NCI-H2107 treated with DMSO at 0.1 percent for 48 hours (cell line): ENCODE measurements around the gene BCL11B.

Experiments
- DNase-seq: peaks from one replicate; lab custom pipeline; 2025; ENCODE audit not compliant: unreplicated experiment; lab: John Stamatoyannopoulos, UW

The BCL11B gene

DNA sequence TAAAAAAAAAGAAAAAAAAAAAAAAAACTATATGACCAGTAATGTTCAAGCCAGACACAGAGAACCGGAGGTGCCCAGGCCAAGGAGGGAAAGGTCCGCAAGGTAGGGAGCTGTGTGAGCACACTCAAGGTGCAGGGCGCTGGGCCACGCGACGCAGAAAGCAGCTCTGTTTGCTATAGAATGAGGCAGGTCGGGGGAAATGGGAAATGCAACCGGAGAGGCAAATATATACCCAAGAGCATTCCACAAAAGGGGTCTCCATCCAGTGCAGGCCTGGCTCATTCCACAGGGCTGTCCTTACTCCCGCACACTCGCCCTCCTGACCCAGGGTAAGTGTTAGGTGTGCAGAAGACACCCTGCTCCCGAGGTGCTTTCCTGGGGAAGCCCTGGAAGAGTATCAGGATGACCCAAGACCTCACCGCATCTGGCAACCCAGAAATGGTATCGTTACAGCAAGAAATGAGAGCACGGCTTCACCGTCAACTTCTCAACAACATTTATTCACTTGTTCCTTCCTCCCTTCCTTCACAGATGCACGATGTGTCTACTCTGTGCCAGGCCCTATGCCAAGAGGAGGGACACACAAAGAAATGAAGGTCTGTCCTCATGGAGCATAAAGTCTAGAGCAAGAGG is 86.4 kb downstream of the BCL11B start:
- DNase-seq, result no peak

DNA sequence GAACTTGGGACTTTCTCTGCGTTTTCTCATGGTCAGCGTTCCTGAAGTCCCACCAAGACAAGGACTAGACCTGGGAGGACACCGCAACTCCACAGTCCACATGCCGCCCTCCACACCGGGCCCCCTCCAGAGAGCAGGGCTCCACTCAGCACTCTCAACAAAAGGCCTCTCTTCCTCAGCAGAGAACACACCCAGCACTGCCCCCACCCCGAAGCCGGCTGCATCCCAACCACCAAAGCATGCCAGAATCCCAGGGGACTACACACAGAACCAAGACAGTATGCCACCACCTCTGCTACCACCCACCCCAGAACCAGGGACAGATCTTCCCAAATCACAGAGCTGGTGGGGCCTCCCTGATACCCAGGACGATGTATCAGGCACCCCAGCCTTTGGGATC is 88.3 kb downstream of the BCL11B start:
- DNase-seq, result no peak

DNA sequence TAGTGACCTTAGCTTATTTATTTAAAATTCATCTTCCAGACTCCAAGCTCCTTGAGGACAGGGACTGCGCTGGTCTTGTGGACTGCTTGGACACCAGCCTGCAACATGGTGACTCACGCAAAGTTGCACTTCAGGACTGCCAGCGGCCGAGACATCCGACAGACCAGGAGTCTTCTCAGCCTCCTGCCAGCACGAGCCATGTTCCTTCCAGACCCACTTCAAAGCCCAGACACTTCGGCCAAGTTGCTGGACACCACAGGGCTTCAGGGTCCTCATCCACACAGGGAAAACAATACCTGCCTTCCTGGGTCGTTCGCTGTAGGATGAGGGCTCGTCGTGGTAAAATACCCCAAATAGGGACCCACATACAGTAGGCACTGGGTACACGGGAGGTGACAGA is 88.7 kb downstream of the BCL11B start:
- DNase-seq, result no peak

DNA sequence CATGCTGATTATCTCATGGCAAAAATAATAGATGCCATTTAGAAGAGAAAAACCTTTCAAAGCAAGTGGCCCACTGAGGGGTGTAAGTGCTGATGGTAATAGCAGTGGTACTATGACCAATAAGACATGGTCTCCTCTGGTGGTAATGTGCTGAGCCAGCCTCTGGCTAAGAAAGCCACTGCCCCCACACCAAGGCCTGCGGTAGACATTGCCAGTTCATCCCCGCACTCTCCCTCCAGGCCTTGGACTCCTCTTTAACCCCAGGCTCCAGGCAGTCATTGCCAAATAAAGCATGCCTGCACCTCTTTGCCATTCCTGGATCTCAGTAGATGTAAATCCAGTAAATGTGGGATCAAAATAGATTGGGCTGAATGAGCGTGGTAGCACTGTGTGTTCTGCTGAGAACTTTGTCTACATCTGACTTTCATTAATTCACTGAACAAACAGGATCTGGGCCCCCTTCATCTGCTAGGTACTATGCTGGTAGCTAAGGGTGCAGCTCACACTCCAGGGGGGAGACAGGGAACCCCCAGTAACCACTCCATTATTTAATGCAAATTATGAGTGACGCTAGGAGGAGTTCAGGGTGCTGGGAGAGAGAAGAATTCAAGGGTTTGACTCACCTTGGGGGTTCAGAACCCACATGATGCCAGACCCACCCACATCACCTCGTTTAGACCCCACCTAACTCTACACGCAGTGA is 89.3 kb downstream of the BCL11B start:
- no peak for DNase-seq

DNA sequence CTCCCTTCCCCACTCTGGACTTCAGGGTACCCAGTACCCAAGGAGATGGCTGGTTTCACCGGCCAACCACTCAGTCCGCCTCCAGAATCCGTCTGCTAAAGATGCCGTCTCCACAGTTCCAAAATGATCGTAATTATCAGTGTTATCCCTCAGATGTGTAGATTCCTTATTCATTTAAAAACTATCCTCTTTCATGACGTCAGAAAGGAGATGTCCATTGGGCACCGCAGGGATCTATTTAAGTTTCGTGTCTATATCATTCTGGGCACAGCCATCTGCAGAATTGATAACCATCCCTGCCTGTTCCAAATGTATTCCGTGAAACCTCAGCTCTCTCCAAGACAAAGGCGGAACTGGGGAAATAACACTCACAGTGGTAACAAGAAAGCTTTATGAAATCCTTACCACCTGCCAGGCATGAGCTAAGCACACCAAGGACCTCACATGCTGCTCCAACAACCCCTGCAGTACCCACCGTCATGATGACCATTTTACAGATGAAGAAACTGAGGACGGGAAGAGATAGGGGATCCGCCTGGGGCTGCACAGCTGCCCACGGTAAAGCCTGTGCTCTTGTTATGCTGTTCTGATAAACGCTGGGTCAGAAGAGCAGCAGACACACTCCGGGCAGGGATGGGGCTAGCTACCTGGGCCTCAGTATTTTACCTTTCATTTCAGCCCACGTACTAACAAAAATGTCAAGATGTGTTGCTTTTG is 90.0 kb downstream of the BCL11B start:
- DNase-seq, result no peak

DNA sequence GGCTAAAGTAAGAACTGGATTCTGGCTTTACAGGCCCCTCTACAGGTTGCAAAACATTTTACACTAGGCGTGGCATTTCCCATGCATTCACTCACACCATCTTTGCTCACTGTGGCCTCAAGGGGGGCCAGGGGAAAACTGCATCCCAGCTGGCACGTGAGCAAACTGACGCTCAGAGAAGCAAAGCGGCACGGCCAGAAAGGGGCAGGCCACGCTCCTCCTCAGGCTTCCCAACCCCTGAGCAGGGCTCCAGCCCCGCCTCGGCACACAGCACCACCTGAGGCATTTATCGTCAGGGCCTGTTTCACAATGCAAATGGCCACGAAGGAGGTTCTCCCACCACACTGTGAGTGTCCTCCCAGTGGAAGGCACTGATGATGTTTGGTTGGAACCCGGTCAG is 90.8 kb downstream of the BCL11B start:
- no peak for DNase-seq

DNA sequence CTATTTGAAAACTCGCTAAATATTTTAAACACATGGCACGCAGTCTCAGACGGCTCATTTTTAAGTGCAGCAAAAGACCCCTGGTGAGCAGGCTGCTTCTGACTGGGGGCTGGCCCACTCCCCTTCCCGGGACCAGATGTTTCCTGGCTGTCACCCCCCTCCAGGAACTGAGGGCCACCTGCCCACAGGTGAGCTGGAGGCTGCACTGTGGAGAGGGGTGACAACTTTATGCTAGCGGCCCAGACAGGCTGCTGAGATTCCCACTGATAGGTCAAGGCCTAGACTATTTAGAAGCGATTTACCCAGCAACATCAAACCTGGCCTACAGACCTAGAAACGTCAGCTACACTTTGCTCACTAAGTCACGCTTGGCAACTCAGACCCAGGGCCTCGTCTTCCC is 92.1 kb downstream of the BCL11B start:
- no peak for DNase-seq

DNA sequence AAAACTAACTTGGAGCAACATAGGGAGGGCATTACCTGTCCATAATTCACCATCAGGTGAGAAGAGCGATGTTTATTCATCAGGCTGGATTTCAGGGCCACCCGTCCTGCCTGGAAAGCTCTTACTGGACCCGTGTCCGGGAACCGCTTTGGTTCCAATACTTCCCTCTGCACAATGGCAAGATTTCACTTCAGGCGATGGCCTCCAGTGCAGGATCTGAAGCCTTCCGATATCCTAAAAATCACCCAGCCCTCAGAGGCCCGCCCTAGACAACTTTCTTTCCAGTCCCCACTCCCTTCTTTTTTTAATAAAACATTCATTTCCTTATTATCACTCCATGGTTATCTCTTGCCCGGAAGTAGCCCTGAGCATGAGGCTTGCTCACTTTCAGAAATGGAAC is 92.5 kb downstream of the BCL11B start:
- DNase-seq, result no peak

DNA sequence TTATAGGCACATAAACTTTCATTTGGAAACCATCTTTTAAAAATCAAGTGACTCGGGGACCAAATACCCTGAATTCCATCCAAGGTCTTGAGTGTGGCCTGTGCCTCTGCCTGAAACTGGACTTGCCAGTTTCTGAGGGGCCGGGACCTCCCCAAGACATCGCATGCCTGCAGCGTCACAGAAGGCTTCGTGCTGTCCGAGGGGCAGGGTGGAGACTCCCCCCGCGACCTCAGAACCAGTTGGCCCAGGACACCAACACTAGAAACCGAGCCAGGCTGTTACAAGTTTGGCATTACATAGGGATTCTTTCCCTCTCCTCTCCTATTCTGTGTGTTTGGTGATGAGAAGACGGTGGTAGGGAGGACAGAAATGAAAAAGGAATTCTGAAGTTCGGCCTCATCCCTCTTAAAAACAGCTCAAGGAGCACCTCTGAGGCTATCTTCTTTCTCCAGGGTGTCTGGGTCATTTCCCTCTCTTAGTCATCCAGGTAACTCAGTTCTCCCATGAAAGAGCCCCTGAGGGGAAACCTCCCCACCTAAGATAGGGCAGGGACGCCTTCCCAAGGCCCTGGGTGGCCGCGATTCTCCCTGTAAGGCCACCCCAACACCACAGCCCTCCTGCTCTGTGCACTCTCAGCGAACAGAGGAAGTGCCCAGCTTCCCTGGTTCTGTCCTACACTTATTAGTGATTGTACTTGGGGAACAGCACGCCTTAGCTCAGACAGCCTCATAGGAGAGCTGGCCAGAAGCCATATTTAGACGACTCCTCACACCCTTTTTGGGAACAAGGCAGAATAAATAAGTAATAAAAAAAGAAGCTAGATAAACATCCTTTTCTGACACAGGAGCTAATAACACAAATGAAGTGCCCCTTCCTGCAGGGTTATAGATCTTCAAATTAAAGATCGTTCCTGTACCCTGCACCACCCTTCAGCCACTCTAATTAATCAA is 93.8 kb downstream of the BCL11B start:
- DNase-seq, result no peak

DNA sequence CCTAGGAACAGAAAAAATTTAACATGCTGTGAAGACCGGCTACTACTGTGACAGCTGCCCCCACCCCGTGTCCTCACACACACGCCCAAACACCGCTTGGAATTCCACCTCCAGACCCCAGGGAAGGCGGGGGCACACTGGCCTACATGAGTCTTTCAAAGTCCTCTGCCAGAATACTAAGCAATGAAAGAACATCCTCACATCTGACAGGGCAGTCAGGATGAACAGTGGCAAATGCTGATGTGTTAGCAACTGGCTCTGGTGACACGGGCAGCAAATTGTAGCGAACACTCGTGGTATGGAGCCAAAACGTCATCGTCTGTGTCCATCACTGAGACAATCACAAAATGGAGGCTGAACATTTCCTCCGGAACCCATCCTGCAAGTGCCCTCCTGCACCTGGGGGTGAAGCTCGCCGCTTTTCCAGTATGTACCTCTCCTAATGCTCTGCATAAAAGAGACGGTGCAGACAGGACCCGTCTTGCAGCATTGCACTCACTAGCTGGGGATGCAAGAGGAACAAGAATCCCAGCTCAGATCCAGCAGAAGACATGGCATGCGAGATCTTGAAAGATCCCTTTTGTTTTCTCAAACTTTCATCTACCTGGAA is 94.8 kb downstream of the BCL11B start:
- DNase-seq, result no peak

DNA sequence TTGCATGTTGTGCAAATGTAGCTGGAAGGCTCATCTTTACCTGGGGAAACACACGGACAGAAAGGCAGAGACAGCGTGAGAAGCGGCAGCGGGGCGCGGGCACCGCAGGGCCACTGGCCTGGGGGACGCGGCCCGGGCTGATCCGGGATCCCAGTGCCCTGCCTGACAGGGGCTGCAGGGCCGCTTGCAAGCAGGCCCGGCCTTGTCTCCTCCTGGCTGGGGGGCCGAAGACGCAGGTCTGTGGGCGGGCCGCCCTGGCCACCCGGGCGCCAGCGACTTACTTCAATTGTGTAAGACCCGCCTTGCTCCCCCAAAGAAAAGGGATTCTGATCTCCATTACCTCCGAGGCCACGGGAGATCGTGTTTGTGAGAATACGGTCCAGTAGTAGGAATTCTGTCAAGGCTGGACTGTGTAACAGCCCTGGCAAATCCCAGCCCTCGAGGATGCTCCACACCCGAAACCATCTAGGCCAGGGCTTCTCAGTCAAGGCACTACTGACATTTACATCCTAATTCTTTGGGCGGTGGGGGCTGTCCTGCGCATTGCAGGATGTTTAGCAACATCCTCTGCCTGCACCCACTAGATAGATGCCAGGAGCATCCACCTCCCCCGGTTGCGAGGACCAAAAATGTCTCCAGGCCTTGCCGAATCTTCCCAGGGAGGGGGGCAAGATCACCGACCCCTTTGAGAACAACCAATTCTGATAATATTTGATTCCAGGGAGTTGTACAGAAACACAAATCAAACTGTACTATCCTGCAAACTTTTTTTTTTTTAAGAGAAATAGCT is 95.6 kb downstream of the BCL11B start:
- no peak for DNase-seq

DNA sequence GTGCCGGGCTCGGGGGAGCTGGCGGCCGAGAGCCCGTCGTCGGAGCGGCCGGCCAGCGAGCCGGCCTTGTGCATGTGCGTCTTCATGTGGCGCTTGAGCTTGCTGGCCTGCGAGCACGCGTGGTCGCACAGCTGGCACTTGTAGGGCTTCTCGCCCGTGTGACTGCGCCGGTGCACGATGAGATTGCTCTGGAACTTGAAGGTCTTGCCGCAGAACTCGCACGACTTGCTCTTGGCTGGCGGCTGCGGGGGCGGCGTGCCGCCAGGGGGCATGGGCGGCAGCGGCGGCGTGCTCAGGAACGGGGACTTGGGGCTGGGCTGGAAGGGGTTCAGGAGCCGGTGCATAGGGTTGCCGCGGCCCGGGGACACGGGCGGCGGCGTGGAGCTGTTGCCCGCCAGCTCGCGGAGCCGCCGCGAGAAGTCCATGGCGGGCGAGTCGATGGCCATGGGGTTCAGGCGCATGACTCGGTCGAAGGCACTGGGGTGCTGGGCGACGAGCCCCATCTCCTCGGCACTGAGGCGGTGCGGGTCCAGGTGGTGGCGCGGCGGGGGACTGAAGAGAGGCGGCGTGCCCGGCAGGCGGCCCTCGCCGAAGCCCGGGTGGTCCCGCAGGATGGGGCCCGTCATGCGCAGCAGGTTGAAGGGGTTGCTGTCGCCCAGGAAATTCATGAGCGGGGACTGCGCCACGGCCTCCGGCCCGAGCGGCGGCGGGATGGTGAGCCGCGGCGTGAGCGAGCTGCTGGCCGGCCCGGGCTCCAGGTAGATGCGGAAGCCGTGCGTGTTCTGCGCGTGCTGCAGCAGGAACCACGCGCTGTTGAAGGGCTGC is 96.5 kb downstream of the BCL11B start:
- no peak for DNase-seq

DNA sequence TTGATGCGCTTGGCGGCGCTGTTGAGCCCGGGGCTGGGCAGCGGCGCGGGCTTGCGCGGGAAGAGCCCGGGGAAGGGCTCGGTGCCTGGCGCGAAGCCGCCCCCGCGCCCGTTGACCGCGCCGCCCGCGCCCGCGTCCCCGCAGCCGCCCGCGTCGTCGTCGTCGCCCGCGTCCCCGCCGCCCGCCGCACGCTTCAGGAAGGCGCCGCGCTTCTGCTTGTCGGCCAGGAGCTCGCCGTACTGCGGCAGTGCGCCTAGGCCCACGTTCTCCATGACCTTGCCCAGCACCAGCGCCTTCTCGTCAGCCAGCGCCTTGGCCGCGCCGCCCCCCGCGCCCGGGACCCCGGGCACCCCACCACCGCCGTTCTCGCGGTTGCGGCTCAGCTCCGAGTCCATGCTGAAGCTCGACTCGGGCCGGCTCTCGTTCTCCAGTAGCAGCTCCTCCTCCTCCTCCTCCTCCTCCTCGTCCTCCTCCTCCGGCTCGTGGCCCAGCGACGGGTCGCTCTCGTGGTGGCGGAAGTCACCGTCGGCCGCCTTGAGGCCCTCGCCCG is 97.2 kb downstream of the BCL11B start:
- DNase-seq, result no peak

DNA sequence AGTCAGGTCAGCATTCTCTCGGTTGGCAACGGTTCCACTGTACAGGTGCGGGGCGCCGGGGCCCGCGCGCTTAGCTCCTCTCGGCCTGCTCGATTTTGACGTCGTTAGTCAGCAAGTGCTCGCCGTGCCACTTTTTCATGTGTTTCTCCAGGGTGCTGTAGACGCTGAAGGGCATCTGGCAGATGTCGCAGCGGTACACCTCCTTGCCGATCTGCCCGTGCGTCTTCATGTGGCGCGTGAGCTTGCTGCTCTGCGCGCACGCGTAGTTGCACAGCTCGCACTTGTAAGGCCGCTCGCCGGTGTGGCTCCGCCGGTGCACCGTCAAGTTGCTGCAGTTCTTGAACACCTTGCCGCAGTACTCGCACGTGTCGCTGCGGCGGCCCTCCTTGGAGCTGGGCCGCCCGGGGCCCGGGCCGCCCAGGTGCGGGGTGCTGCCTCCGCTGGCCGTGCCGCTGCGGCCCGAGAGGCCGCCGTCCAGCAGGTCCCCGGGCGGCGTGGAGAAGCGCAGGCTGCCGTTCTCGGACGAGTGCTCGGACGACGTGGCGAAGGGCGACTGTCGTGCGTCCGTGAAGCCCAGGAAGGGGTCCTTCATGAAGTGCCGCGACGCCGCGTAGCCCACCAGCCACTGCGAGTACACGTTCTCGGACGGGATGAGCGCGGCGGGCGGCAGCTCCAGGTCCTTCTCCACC is 97.8 kb downstream of the BCL11B start:
- no peak for DNase-seq

DNA sequence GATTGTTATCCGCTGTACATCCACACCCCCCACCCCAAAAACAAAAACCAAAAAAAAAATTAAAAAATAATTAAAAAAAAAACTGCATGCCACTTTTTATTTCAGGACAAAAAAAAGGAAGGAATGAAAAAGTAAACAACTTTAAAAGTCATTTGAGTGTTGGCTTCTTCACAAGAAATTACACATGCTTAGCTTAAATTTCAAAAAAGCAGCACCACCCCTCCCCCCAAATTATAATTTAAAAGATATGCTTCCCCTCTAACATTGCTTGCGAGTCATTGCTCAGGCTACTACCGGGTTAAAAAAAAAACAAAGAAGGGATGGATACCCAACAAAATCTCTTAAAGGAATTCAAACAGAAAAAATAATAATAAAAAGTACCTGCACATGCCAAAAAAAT is 98.5 kb downstream of the BCL11B start:
- DNase-seq, result no peak

DNA sequence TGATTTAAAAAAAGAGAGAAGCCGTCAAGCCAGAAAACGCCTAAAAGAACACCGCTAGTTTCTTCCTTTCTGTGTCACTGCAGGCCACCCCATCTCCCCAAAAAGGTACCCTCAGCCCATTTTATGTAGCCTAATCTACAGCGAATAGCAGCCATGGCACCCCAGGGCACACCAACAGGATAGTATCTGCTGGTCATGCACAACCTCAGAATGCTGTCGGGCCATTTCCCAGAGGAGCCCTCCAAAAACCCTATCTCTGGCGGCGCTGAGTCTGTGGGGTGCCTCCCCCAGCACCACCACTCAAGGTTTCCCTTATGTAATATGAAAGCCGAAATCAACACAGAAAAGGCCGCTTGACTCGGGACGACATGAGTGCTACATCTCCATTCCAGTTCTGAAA is 98.9 kb downstream of the BCL11B start:
- DNase-seq, result no peak

DNA sequence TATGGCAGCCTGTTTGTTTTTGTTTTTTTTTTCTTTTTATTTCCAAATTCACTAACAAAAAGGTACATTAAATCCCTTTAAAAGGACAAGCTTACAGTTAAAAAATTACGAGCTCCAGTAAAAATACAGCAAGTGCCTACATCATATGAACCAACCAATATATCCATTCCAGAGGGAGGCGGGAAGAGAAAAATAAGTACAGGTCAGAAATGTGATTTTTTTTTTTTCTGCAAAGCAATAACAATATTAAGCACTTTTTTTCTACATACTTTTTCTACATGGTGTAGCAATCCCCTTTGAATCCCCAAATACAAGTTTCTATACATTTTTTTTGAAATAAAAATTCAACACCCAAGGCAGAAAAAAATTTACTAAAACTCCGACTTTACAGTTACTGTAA is 100.6 kb downstream of the BCL11B start:
- DNase-seq, result no peak

DNA sequence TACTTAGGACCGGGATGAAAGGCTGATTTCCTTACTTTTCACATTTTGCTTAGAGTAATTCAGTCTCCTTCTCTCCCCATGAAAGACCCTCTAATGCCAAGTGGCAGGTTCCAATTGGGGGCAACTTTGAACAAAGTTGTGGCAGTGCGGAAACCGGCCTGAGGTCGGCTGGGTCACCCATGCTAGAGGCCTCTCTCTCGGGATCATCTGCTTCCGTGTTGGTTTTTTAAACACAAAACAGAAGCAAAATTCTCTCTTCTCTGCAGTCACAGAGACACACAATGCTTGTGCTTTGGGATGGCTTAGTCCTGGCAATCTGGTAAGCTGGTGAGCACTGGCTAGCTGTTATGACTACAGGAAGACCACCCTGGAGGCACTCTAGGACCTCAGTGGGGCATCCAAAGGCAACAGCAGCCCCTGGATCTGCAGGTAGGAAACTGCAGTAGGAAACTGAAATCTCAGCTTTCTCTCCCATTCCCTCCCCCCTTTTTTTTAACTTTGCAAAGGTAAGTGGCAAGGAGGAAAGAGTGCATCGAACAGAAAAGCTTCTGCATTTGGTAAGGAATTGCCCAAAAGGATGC is 102.1 kb downstream of the BCL11B start:
- no peak for DNase-seq
